Endothelial cell of umbilical vein (primary cell): ENCODE data around the gene HMHB1. TPM values are rescaled to one million over a fixed set of nuclear protein-coding genes. Genes with fewer than 3 reads are reported as not detected.

Experiments used
- BruUV-seq: library from RNA; stranded (reverse); fragments of 400-500 nt; replicated peaks from 2 replicates; lab custom pipeline; 2021; lab: Mats Ljungman, UMichigan
- CTCF ChIA-PET: fragments of 300-600, 350-600 bp; sonication (Branson Sonifier 250); formaldehyde crosslinking; loops from one replicate; lab custom pipeline; 2021; ENCODE audit warnings: antibody characterized with exemption, inconsistent platforms; lab: Charles Lee
- POLR2A ChIA-PET: fragments of 300-600, 350-600 bp; sonication (Branson Sonifier 250); formaldehyde crosslinking; loops from one replicate; lab custom pipeline; 2021; ENCODE audit warnings: antibody characterized with exemption, inconsistent platforms; lab: Charles Lee
- DNase-seq: peaks from one replicate; pipeline ENCODE4 v3.0.0-alpha.2; 2011; ENCODE audit warnings: low read depth, low spot score
- FAIRE-seq: peaks from 2 replicates; lab custom pipeline; 2011; peaks lifted over from hg19 to GRCh38; lab: Jason Lieb, UNC
- H2AFZ ChIP-seq: 2 replicates; pipeline ENCODE4 v1.6.0; 2012; ENCODE audit warnings: low read depth, low read length, control low read depth, inconsistent platforms
- H3K27ac ChIP-seq: 2 replicates; pipeline ENCODE4 v1.5.1; 2011; ENCODE audit warnings: low read depth, mild to moderate bottlenecking, control low read depth, low read length, moderate library complexity; ENCODE audit not compliant: insufficient read depth
- H3K27me3 ChIP-seq, 2 experiments: 2 replicates each; pipeline versions ENCODE4 v1.6.0 to v1.6.1; 2011; ENCODE audit warnings: low read length in 2 of 2, mixed read lengths in 1 of 2; ENCODE audit not compliant: control insufficient read depth in 2 of 2, insufficient read depth in 2 of 2
- H3K36me3 ChIP-seq, 2 experiments: 2 replicates in 1 of 2; 3 replicates in 1 of 2; pipeline ENCODE4 v1.5.1; 2011; ENCODE audit warnings: low read length in 2 of 2, mild to moderate bottlenecking in 1 of 2, moderate library complexity in 1 of 2; ENCODE audit not compliant: control insufficient read depth in 2 of 2, insufficient read depth in 2 of 2; ENCODE audit errors: extremely low read depth in 1 of 2
- H3K4me1 ChIP-seq: 3 replicates; pipeline ENCODE4 v1.5.1; 2011; ENCODE audit warnings: mild to moderate bottlenecking, low read length; ENCODE audit not compliant: control insufficient read depth, insufficient read depth; ENCODE audit errors: extremely low read depth
- H3K4me2 ChIP-seq: 2 replicates; pipeline ENCODE4 v1.6.1; 2011; ENCODE audit warnings: low read length, control low read depth, mixed read lengths; ENCODE audit not compliant: insufficient read depth
- H3K4me3 ChIP-seq, 3 experiments: fragments of 200-600 bp in 1 of 3; sonication (generic), shearing (Covaris generic) in 1 of 3; replicated peaks in 1 of 3; 2 replicates each; pipeline ENCODE4 v1.5.1; 2011 to 2016; ENCODE audit warnings: control low read depth in 3 of 3, low read length in 3 of 3, mild to moderate bottlenecking in 2 of 3, inconsistent platforms in 1 of 3, low read depth in 1 of 3, moderate library complexity in 1 of 3; ENCODE audit not compliant: insufficient read depth in 1 of 3
- H3K79me2 ChIP-seq: 2 replicates; pipeline ENCODE4 v1.6.0; 2012; ENCODE audit warnings: low read length, inconsistent platforms; ENCODE audit not compliant: control insufficient read depth, insufficient read depth
- H3K9ac ChIP-seq: replicated peaks from 2 replicates; pipeline ENCODE3; 2011; ENCODE audit warnings: low read length, control low read depth; ENCODE audit not compliant: insufficient read depth; ENCODE audit errors: extremely low read depth
- H3K9me1 ChIP-seq: replicated peaks from 3 replicates; pipeline ENCODE4 v1.6.0; 2011; ENCODE audit warnings: mild to moderate bottlenecking, low read length; ENCODE audit not compliant: control insufficient read depth, insufficient read depth; ENCODE audit errors: extremely low read depth
- H3K9me3 ChIP-seq: replicated peaks from 2 replicates; pipeline ENCODE4 v1.5.1; 2012; ENCODE audit warnings: low read length, inconsistent platforms; ENCODE audit not compliant: control insufficient read depth, insufficient read depth
- H4K20me1 ChIP-seq: replicated peaks from 2 replicates; pipeline ENCODE3; 2011; ENCODE audit warnings: mild to moderate bottlenecking, low read length; ENCODE audit not compliant: control insufficient read depth, insufficient read depth; ENCODE audit errors: extremely low read depth
- CTCF ChIP-seq, 2 donors: IDR thresholded peaks; 1 replicate in 1 of 2; 2 replicates in 1 of 2; pipeline ENCODE4 v1.5.1; 2011; ENCODE audit warnings: low read length in 2 of 2, mild to moderate bottlenecking in 2 of 2, moderate library complexity in 2 of 2, control low read depth in 1 of 2, inconsistent platforms in 1 of 2, low read depth in 1 of 2; ENCODE audit not compliant: insufficient read depth in 1 of 2; ENCODE audit errors: extremely low read depth in 1 of 2
- EZH2 ChIP-seq: IDR thresholded peaks from 2 replicates; pipeline ENCODE4 v1.6.1; 2012; ENCODE audit warnings: borderline replicate concordance, low read depth, mild to moderate bottlenecking, moderate library complexity, low read length, inconsistent platforms; ENCODE audit not compliant: severe bottlenecking
- FOS ChIP-seq: IDR thresholded peaks from 2 replicates; pipeline ENCODE4 v1.6.1; 2011; ENCODE audit warnings: mild to moderate bottlenecking, low read length, moderate library complexity, borderline replicate concordance; ENCODE audit not compliant: insufficient read depth
- GATA2 ChIP-seq: IDR thresholded peaks from 2 replicates; pipeline ENCODE4 v1.7.0; 2011; ENCODE audit warnings: low read depth, mild to moderate bottlenecking, moderate library complexity, mixed read lengths, low read length; ENCODE audit not compliant: insufficient read length, insufficient read depth
- JUN ChIP-seq: IDR thresholded peaks from 2 replicates; pipeline ENCODE4 v1.6.1; 2011; ENCODE audit warnings: borderline replicate concordance, low read depth; ENCODE audit not compliant: insufficient read length, insufficient read depth
- MAX ChIP-seq: IDR thresholded peaks from 2 replicates; pipeline ENCODE4 v1.6.1; 2011; ENCODE audit not compliant: insufficient read depth, insufficient read length
- MYC ChIP-seq: IDR thresholded peaks from one replicate; pipeline ENCODE4 v1.6.1; 2011; ENCODE audit warnings: mild to moderate bottlenecking, low read depth, low read length
- POLR2A ChIP-seq: IDR thresholded peaks from 2 replicates; pipeline ENCODE4 v1.6.1; 2012; ENCODE audit warnings: low read depth, mild to moderate bottlenecking, control low read depth, low read length
- POLR2AphosphoS5 ChIP-seq: IDR thresholded peaks from 2 replicates; pipeline ENCODE4 v1.6.1; 2012; ENCODE audit warnings: low read depth, mild to moderate bottlenecking, control low read depth, low read length, moderate library complexity; ENCODE audit not compliant: insufficient read depth
- dilution Hi-C: fragments of 300-500 bp; cut with MboI; formaldehyde crosslinking; loops from one replicate; pipeline ENCODE4 v1.15.0; 2019; ENCODE audit warnings: low sequenced_read_pairs; ENCODE audit not compliant: extremely low pct_ligation_motif_present
- intact Hi-C: fragments of 100-400 bp; cut with micrococcal nuclease; formaldehyde crosslinking; loops from one replicate; pipeline ENCODE4 v1.10.0; 2022
- polyA plus RNA-seq, 4 experiments: library from polyadenylated mRNA; depleted of rRNA in 3 of 4; stranded (reverse) in 3 of 4; unstranded in 1 of 4; fragments of >200 nt; gene quantifications; 2 replicates each; pipeline versions ENCODE4 v1.2.1 to v1.2.3, GENCODE V29; 2011 to 2012; ENCODE audit warnings: missing spikeins in 1 of 4
- total RNA-seq: library from RNA; stranded (reverse); gene quantifications from 2 replicates; pipeline ENCODE4 v1.2.3, GENCODE V29; 2021

The HMHB1 gene
- total and polyA plus RNA-seq, 2 donors (not counting 3 experiments of a cell fraction or from before 2014, with no cell fraction given) = not detected

GRCh38 chr5:143837306-143837848 is 25.4 kb downstream of the HMHB1 start:
- no peaks in the 10 kb centered on the region for H3K4me1 ChIP-seq
- no peak overlapping the region for H2AFZ ChIP-seq
- dilution Hi-C loops = no loop called here
- H3K9ac ChIP-seq = no peak overlapping the region
- no peaks in the 10 kb centered on the region for H4K20me1 ChIP-seq
- BruUV-seq = no TSS peak
- FAIRE-seq = no peak
- ChIA-PET CTCF (interaction anchor here (1.0 to 3.3 kb wide), 3 partner anchors 10 to 305 kb away, joined by 4 to 10 read pairs (median 4); no protein-coding TSS in a partner anchor), POLR2A (no interaction called here)
- TF ChIP-seq GATA2 = no peak
- H3K27me3 ChIP-seq = no peaks in the 10 kb centered on the region
- no peaks in the 10 kb centered on the region for H3K79me2 ChIP-seq
- H3K9me1 ChIP-seq = no peaks in the 10 kb centered on the region
- no peaks in the 10 kb centered on the region for H3K36me3 ChIP-seq
- no peak overlapping the region for H3K27ac ChIP-seq
- H3K4me3 ChIP-seq = no peak overlapping the region
- no peaks in the 10 kb centered on the region for H3K9me3 ChIP-seq
- no peak for DNase-seq
- intact Hi-C loops = no loop called here
- no peak overlapping the region for H3K4me2 ChIP-seq

GRCh38 chr5:143841446-143841845 is 29.5 kb downstream of the HMHB1 start:
- CTCF ChIA-PET = interaction anchor here (1.1 kb wide), 1 partner anchor 16 kb away, joined by 3 read pairs; no protein-coding TSS in a partner anchor
- no peaks in the 10 kb centered on the region for H3K9me3 ChIP-seq
- FAIRE-seq = no peak
- no peak overlapping the region for H3K4me3 ChIP-seq
- no peak for DNase-seq
- H3K9me1 ChIP-seq = no peaks in the 10 kb centered on the region
- TF ChIP-seq MYC (no peak), GATA2 (no peak), EZH2 (no peak), JUN (no peak), FOS (no peak), CTCF (IDR thresholded peaks at IDR 0.05; ENCODE audit: extremely low read depth in 1 of 2, insufficient read depth in 1 of 2, low read depth in 1 of 2, low read length in 2 of 2) (no peak), MAX (no peak), POLR2A (no peak), POLR2AphosphoS5 (no peak)
- BruUV-seq = no TSS peak
- no peak overlapping the region for H3K9ac ChIP-seq
- no peak overlapping the region for H3K27ac ChIP-seq
- no peaks in the 10 kb centered on the region for H3K27me3 ChIP-seq
- POLR2A ChIA-PET = no interaction called here
- no peak overlapping the region for H2AFZ ChIP-seq
- peaks cover 10% of the 10 kb centered on the region for H3K4me1 ChIP-seq
- dilution Hi-C loops = no loop called here
- no peaks in the 10 kb centered on the region for H3K79me2 ChIP-seq
- intact Hi-C loops = no loop called here
- H3K4me2 ChIP-seq = no peak overlapping the region
- no peaks in the 10 kb centered on the region for H3K36me3 ChIP-seq
- no peaks in the 10 kb centered on the region for H4K20me1 ChIP-seq
